D721Med (cell line): ENCODE measurements around the gene BCAS4.

Experiments used
- DNase-seq: peaks from one replicate; pipeline ENCODE4 v3.0.0; 2011; ENCODE audit warnings: low spot score; ENCODE audit not compliant: insufficient read length
- FAIRE-seq: peaks from 2 replicates; lab custom pipeline; 2011; peaks lifted over from hg19 to GRCh38; lab: Jason Lieb, UNC
- TF ChIP-seq, protein P1 (sequence below): IDR thresholded peaks from 2 replicates; pipeline ENCODE4 v1.5.1; 2012; ENCODE audit warnings: mild to moderate bottlenecking, control low read depth; ENCODE audit not compliant: insufficient read depth; ENCODE audit errors: missing control alignments

The BCAS4 gene

DNA sequence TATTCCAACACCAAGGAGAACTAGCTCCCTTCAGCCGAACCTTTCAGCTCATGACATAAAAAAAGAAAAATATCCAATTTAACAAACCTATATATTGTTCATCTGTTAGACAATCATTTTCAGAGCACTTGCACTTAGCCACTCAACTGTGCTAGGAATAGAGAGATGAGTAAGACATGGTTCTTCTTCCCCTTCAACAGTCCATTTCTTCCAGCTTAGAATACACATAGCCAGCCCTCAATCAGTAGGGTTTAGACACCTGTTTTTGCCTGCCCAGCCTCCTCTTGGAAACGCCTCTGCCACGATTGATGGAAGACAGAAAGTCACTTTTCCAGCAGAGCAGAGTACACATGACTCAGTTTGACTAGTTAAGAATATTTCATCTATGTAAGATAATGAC, 114.6 kb downstream of the BCAS4 start:
- TF ChIP-seq, protein P1, sequence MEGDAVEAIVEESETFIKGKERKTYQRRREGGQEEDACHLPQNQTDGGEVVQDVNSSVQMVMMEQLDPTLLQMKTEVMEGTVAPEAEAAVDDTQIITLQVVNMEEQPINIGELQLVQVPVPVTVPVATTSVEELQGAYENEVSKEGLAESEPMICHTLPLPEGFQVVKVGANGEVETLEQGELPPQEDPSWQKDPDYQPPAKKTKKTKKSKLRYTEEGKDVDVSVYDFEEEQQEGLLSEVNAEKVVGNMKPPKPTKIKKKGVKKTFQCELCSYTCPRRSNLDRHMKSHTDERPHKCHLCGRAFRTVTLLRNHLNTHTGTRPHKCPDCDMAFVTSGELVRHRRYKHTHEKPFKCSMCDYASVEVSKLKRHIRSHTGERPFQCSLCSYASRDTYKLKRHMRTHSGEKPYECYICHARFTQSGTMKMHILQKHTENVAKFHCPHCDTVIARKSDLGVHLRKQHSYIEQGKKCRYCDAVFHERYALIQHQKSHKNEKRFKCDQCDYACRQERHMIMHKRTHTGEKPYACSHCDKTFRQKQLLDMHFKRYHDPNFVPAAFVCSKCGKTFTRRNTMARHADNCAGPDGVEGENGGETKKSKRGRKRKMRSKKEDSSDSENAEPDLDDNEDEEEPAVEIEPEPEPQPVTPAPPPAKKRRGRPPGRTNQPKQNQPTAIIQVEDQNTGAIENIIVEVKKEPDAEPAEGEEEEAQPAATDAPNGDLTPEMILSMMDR = no peak
- no peak for DNase-seq
- FAIRE-seq = no peak

DNA sequence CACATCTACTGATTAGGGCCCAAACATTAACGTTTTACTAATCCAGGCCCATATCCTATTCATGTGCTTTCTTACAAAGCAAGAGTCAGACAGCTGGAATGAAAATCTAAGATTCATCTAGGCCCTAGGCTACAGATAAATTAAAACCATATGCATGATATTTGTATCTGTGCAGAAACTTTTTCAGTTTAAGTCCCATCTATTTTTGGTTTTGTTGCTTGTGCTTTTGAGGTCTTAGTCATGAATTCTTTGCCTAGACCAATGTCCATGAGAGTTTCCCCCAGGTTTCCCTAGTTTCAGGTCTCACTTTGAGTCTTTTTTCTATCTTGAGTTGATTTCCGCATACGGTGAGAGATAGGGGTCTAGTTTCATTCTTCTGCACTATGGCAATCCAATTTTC, 116.2 kb downstream of the BCAS4 start:
- TF ChIP-seq, protein P1 = no peak
- DNase-seq (no peak), FAIRE-seq (no peak)

DNA sequence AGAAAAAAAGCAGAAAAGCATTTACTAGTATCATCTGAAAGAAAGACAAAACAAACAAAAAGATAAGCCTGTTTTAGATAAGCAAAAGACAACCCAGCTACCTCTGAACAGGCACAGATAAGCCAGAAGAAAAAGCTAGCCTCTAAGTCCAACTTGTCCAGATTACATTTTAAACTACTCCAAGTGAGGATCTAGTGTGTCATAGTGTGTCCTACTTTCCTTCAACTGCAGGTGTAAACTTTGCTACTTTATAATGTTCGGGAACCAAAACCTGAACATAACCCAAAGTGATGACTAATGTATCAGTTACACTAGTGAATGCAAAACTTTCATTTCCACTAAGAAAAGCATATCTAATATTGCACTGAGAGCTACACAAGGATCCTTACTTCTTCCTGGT, 116.9 kb downstream of the BCAS4 start:
- FAIRE-seq (no peak), DNase-seq (no peak)
- TF ChIP-seq, protein P1 = no peak

DNA sequence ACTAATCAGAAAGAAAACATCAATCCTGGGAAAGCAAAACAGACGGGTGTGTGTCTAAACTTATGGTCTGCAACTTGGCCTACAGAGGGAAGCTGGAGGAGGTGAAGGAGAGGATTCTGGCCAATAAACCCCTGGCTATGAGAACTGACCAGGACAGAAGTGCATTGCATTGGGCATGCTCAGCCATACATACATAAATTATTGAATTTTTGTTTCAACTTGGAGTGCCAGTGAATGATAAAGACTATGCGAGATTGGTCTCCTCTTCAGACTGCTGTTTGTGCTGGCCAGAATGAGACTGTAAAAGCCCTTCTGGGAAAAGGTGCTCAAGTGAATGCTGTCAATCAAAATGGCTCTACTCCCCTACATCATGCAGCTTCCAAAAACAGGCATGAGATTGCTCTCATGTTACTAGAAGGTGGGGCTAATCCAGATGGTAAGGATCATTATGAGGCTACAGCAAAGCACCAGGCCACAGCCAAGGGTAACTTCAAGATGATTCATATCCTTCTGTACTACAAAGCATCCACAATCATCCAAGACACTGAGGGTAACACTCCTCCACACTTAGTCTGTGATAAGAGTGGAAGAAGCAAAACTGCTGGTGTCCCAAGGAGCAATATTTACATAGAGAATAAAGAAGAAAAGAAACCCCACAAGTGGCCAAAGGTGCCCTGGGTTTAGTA, 119.0 kb downstream of the BCAS4 start:
- TF ChIP-seq, protein P1 = no peak
- FAIRE-seq = no peak
- DNase-seq = no peak

DNA sequence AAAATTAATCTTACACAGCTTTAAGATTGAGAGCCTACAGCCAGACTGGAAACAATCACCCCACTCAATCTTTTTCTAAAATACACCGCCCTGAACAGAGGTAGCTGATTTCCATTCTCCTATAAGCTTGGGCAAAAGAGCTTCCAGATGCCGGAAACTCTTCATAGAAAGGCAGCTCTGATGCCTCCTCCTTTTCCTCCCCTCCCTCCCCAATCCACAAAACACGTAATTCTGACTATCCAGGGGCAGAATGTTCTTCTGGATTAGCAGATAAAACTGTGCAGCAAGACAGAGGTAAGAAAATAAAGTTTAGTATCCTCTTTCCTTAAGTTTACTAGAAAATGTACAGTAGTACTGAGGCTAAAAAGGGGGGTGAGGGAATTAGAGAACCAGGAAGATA, 120.6 kb downstream of the BCAS4 start:
- no peak for FAIRE-seq
- TF ChIP-seq, protein P1 = no peak
- no peak for DNase-seq

DNA sequence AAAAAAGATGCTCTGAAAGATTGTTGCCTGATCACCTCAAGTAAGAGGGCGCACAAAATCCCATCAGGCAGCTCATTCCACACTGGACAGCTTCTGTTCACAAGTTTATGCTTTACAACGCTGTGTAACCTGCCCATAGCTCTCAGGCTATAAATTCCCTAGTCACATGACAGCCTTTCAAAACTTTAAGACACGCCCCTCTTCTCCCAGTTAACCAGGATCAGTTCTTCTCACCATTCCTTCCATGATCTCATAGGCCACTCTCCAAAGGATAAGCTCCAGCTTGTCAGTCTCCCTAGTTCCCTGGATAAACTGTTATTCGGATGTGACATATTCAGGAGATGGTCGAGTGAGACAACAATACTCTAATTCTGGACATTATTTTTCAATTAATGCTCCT, 121.4 kb downstream of the BCAS4 start:
- DNase-seq = no peak
- no peak for FAIRE-seq
- TF ChIP-seq, protein P1 = no peak

DNA sequence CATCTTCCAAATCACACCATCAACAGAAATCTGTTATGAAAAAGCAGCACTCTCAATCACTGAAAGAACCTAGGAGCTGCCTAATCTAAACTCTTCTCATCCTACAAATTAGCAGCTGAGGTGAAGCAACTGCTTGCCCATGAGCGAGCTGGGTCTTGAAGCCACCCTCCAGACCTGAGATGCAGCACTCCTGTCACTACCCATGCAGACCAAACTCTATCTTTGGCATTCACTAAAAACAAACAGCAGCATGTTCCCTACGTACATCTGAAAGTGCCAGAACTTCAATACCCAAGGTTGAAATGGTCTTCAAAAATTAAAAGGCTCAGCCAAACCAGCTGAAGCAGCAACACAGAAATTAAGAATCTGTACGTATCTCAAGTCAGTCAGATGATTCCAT, 122.1 kb downstream of the BCAS4 start:
- FAIRE-seq = no peak
- no peak for DNase-seq

More for the DNA sequence above, 122.1 kb downstream of the BCAS4 start:
- TF ChIP-seq, protein P1 = no peak
